GF-D8 (cell line): ENCODE data around the gene PDHB.

ENCODE experiments used
- DNase-seq: peaks from one replicate; lab custom pipeline; 2025; lab: John Stamatoyannopoulos, UW

The PDHB gene

DNA sequence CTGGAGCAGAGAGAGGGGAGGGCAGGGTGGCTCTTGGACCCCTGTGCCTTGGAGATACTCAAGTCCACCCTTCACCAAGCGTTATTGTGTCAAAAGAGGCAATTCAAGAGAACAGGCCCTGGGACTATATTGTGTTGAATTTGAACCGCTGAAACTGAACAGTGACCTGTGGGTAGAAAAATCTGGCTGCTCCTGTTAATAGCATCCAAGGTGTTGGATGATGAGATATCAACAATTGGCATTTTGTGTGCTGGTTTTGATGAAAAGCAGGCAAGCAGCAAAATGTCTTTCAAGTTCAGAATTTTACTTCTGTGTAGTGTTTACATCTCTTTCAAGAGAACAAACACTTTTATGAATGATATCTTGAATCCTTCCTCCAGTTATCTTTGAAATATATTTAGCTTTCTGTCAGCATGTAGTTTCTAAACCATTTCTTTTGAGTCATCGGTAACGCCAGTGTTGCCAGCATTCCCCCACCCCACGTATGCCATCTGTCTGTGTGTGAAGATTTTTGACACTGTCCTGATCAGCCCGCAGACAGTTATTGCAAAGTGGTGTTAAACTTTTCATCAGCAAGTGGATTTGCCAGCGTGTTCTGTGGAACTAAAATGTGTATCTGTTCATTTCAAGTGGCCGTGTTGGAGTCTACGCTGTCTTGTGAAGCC, 34.8 kb downstream of the PDHB start:
- DNase-seq = no peak

- DNase-seq = no peak
Observed at GRCh38 chr3:58394339-58394738, 39.3 kb downstream of the PDHB start.

DNA sequence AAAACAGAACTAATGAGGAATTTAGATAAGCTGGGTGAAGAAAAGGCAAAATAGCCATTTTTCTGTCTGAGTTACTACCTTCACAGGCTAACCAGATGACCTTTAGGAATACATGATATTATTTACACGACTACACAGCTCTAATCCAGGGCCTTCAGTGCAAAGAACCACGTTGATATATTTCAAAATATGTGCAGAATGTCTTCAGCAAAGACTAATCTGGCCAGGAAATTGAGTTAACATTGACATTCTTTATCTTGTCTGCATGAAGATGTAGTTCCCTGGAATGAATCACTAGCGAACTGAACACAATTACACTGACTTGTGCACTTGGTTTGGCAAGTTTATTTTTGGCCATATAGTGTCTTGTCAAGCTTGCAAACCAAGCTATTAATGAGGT, 41.5 kb downstream of the PDHB start:
- DNase-seq = no peak

- no peak for DNase-seq
Observed at GRCh38 chr3:58391156-58391865, 42.3 kb downstream of the PDHB start.

GRCh38 chr3:58388550-58389091, 45.0 kb downstream of the PDHB start:
- DNase-seq = no peak

- DNase-seq = no peak
Observed at GRCh38 chr3:58387650-58388546, 45.7 kb downstream of the PDHB start.

GRCh38 chr3:58386626-58387365, 46.8 kb downstream of the PDHB start:
- DNase-seq = peak; percentile 6

GRCh38 chr3:58384381-58385090, 49.1 kb downstream of the PDHB start:
- DNase-seq = no peak

DNA sequence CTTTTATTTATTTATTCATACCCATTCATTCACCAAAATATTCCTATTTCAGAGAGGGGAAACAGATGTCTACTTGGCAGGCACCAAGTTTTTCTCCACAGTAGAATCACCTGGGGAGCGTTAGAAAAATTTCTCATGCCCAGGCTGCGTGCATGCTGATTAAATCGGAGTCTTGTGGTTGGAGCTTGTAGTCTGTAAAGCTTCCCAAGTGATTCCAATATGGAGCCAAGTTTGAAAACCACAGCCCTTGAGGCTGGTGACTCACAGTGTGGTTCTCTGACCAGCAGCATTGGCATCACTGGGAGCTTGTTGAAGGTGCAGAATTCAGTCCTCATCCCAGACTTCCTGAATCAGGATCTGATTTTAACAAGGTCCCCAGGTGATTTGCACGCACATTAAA, 49.7 kb downstream of the PDHB start:
- DNase-seq = no peak

GRCh38 chr3:58383476-58383875, 50.2 kb downstream of the PDHB start:
- no peak for DNase-seq

- DNase-seq = no peak
Observed at GRCh38 chr3:58379351-58380073, 54.1 kb downstream of the PDHB start.

- no peak for DNase-seq
Observed at GRCh38 chr3:58377750-58378149, 55.9 kb downstream of the PDHB start.
